ENCODE data around the gene C22orf31. TPM values are rescaled to one million over a fixed set of nuclear protein-coding genes. Genes with fewer than 3 reads are reported as not detected.

The C22orf31 gene
- total and polyA plus RNA-seq, 2 experiments from 2014 or later = 0.36 TPM; not detected in 1

DNA sequence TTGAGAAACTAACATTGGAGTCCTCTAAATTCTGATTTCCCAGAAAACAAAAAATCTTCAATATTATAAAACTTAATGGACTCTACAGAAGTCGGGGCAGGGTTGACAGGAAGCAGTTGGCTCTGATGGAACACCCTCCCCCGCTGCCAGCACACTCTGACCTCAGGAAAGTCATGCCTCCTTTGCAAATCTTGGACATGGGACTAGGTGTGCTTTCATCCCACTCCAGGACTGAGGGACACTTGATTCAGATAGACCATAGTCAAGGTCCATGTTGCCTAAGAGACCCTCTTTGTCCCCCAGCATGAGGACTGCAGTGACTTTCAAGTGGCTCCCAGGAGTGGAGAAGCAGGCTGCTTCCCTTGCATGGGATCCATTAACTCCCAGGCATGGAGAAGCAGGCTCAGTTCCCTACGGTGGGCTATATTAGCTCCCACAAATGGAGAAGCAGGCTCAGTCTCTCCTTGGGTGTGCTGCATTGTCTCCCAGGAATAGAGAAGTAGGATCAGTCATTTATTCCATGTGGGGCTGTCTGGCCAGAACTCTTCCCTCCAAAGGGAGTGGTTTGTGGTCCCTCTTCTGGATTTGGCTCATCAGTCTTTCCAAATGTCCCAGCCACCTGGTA lies 38.3 kb downstream of the C22orf31 start:
- Histone ChIP-seq H3K79me2 (replicated peaks; ENCODE audit: insufficient read depth) (peaks cover 53% of the 10 kb centered on the region), H3K9me2 (ENCODE audit: insufficient read depth) (no peaks in the 10 kb centered on the region), H2AFZ (no peak overlapping the region), H4K20me1 (replicated peaks; ENCODE audit: insufficient read depth) (no peaks in the 10 kb centered on the region; the same call in 1 of the 2 replicates), H3K4me3 (no peak overlapping the region), H3K4me2 (peak overlapping the region; percentile 41; the same call in 1 of the 2 replicates), H3K27me3 (ENCODE audit: insufficient read depth) (no peaks in the 10 kb centered on the region), H3K36me3 (ENCODE audit: insufficient read depth) (no peaks in the 10 kb centered on the region), H3K4me1 (ENCODE audit: insufficient read depth) (peaks cover 20% of the 10 kb centered on the region), H3K27ac (ENCODE audit: low read depth) (peak overlapping the region; percentile 47; the same call in 1 of the 2 replicates), H3F3A (replicated peaks; ENCODE audit: low read depth) (no peaks in the 10 kb centered on the region)
- TF ChIP-seq CREB1 (CRISPR knock-in tag; IDR thresholded peaks at IDR 0.05; ENCODE audit: low read depth) (no peak), ZNF114 (CRISPR knock-in tag; IDR thresholded peaks at IDR 0.05) (no peak), ZNF331 (CRISPR knock-in tag; IDR thresholded peaks at IDR 0.05; ENCODE audit: low read depth) (no peak), EZH2phosphoT487 (IDR thresholded peaks at IDR 0.05; ENCODE audit: unreplicated experiment) (no peak), POLR2AphosphoS5 (IDR thresholded peaks at IDR 0.05; ENCODE audit: low read depth) (no peak), STAT1 (IDR thresholded peaks at IDR 0.05; ENCODE audit: unreplicated experiment) (no peak), NANOG (IDR thresholded peaks at IDR 0.05; ENCODE audit: borderline replicate concordance) (no peak), JUNB (IDR thresholded peaks at IDR 0.05; ENCODE audit: unreplicated experiment) (no peak), EZH2 (IDR thresholded peaks at IDR 0.05; ENCODE audit: low read depth, unreplicated experiment) (no peak)
- TF ChIP-seq, protein P1, sequence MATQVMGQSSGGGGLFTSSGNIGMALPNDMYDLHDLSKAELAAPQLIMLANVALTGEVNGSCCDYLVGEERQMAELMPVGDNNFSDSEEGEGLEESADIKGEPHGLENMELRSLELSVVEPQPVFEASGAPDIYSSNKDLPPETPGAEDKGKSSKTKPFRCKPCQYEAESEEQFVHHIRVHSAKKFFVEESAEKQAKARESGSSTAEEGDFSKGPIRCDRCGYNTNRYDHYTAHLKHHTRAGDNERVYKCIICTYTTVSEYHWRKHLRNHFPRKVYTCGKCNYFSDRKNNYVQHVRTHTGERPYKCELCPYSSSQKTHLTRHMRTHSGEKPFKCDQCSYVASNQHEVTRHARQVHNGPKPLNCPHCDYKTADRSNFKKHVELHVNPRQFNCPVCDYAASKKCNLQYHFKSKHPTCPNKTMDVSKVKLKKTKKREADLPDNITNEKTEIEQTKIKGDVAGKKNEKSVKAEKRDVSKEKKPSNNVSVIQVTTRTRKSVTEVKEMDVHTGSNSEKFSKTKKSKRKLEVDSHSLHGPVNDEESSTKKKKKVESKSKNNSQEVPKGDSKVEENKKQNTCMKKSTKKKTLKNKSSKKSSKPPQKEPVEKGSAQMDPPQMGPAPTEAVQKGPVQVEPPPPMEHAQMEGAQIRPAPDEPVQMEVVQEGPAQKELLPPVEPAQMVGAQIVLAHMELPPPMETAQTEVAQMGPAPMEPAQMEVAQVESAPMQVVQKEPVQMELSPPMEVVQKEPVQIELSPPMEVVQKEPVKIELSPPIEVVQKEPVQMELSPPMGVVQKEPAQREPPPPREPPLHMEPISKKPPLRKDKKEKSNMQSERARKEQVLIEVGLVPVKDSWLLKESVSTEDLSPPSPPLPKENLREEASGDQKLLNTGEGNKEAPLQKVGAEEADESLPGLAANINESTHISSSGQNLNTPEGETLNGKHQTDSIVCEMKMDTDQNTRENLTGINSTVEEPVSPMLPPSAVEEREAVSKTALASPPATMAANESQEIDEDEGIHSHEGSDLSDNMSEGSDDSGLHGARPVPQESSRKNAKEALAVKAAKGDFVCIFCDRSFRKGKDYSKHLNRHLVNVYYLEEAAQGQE (IDR thresholded peaks at IDR 0.05; ENCODE audit: unreplicated experiment) = no peak
- TF ChIP-seq, protein P2, sequence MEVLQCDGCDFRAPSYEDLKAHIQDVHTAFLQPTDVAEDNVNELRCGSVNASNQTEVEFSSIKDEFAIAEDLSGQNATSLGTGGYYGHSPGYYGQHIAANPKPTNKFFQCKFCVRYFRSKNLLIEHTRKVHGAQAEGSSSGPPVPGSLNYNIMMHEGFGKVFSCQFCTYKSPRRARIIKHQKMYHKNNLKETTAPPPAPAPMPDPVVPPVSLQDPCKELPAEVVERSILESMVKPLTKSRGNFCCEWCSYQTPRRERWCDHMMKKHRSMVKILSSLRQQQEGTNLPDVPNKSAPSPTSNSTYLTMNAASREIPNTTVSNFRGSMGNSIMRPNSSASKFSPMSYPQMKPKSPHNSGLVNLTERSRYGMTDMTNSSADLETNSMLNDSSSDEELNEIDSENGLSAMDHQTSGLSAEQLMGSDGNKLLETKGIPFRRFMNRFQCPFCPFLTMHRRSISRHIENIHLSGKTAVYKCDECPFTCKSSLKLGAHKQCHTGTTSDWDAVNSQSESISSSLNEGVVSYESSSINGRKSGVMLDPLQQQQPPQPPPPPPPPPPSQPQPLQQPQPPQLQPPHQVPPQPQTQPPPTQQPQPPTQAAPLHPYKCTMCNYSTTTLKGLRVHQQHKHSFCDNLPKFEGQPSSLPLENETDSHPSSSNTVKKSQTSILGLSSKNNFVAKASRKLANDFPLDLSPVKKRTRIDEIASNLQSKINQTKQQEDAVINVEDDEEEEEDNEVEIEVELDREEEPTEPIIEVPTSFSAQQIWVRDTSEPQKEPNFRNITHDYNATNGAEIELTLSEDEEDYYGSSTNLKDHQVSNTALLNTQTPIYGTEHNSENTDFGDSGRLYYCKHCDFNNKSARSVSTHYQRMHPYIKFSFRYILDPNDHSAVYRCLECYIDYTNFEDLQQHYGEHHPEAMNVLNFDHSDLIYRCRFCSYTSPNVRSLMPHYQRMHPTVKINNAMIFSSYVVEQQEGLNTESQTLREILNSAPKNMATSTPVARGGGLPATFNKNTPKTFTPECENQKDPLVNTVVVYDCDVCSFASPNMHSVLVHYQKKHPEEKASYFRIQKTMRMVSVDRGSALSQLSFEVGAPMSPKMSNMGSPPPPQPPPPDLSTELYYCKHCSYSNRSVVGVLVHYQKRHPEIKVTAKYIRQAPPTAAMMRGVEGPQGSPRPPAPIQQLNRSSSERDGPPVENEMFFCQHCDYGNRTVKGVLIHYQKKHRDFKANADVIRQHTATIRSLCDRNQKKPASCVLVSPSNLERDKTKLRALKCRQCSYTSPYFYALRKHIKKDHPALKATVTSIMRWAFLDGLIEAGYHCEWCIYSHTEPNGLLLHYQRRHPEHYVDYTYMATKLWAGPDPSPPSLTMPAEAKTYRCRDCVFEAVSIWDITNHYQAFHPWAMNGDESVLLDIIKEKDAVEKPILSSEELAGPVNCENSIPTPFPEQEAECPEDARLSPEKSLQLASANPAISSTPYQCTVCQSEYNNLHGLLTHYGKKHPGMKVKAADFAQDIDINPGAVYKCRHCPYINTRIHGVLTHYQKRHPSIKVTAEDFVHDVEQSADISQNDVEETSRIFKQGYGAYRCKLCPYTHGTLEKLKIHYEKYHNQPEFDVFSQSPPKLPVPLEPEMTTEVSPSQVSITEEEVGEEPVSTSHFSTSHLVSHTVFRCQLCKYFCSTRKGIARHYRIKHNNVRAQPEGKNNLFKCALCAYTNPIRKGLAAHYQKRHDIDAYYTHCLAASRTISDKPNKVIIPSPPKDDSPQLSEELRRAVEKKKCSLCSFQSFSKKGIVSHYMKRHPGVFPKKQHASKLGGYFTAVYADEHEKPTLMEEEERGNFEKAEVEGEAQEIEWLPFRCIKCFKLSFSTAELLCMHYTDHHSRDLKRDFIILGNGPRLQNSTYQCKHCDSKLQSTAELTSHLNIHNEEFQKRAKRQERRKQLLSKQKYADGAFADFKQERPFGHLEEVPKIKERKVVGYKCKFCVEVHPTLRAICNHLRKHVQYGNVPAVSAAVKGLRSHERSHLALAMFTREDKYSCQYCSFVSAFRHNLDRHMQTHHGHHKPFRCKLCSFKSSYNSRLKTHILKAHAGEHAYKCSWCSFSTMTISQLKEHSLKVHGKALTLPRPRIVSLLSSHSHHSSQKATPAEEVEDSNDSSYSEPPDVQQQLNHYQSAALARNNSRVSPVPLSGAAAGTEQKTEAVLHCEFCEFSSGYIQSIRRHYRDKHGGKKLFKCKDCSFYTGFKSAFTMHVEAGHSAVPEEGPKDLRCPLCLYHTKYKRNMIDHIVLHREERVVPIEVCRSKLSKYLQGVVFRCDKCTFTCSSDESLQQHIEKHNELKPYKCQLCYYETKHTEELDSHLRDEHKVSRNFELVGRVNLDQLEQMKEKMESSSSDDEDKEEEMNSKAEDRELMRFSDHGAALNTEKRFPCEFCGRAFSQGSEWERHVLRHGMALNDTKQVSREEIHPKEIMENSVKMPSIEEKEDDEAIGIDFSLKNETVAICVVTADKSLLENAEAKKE (CRISPR knock-in tag; IDR thresholded peaks at IDR 0.05) = no peak
- TF ChIP-seq, protein P3, sequence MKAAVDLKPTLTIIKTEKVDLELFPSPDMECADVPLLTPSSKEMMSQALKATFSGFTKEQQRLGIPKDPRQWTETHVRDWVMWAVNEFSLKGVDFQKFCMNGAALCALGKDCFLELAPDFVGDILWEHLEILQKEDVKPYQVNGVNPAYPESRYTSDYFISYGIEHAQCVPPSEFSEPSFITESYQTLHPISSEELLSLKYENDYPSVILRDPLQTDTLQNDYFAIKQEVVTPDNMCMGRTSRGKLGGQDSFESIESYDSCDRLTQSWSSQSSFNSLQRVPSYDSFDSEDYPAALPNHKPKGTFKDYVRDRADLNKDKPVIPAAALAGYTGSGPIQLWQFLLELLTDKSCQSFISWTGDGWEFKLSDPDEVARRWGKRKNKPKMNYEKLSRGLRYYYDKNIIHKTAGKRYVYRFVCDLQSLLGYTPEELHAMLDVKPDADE (IDR thresholded peaks at IDR 0.05) = no peak
- TF ChIP-seq, protein P4, sequence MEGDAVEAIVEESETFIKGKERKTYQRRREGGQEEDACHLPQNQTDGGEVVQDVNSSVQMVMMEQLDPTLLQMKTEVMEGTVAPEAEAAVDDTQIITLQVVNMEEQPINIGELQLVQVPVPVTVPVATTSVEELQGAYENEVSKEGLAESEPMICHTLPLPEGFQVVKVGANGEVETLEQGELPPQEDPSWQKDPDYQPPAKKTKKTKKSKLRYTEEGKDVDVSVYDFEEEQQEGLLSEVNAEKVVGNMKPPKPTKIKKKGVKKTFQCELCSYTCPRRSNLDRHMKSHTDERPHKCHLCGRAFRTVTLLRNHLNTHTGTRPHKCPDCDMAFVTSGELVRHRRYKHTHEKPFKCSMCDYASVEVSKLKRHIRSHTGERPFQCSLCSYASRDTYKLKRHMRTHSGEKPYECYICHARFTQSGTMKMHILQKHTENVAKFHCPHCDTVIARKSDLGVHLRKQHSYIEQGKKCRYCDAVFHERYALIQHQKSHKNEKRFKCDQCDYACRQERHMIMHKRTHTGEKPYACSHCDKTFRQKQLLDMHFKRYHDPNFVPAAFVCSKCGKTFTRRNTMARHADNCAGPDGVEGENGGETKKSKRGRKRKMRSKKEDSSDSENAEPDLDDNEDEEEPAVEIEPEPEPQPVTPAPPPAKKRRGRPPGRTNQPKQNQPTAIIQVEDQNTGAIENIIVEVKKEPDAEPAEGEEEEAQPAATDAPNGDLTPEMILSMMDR (conservative IDR thresholded peaks at IDR 0.05; ENCODE audit: low read depth in 2 of 2) = no peak
- no peak; the same call in 2 of the 3 replicates for ATAC-seq
- Mint-ChIP-seq H3K36me3 (ENCODE audit: low read depth) (peaks cover 6% of the 10 kb centered on the region), H3K4me3 (no peak overlapping the region), H3K27ac (no peak overlapping the region), H3K4me1 (peaks cover 31% of the 10 kb centered on the region), H3K9me3 (peaks cover 3% of the 10 kb centered on the region; the same call in 2 of the 3 replicates), H3K27me3 (ENCODE audit: insufficient read depth, low read depth, poor library complexity) (peaks cover 3% of the 10 kb centered on the region)
- DNase-seq (ENCODE audit: low spot score) = no peak
